ENCODE results near the gene RNGTT.
"Not testable (repeated sequence)": the region's sequence is repeated elsewhere in the genome, so short reads cannot be mapped to it uniquely, and the experiment has no call there.

RNGTT gene

GRCh38 chr6:88970301-88970700, 6.9 kb upstream of the RNGTT start:
- no peak for DNase-seq (ENCODE audit: low read depth in 2 of 2)

GRCh38 chr6:88969255-88969654, 5.8 kb upstream of the RNGTT start:
- DNase-seq (ENCODE audit: low read depth in 2 of 2) = not testable (repeated sequence)

GRCh38 chr6:88967891-88968290, 4.5 kb upstream of the RNGTT start:
- no peak for DNase-seq (ENCODE audit: low read depth in 2 of 2)

GRCh38 chr6:88965691-88966090, 2.3 kb upstream of the RNGTT start:
- no peak for DNase-seq (ENCODE audit: low read depth in 2 of 2)

- no peak for DNase-seq (ENCODE audit: low read depth in 2 of 2)
Measured at GRCh38 chr6:88964509-88964908, 1.1 kb upstream of the RNGTT start.

GRCh38 chr6:88958842-88959241, 4.6 kb downstream of the RNGTT start:
- no peak for DNase-seq (ENCODE audit: low read depth in 2 of 2)

GRCh38 chr6:88953550-88954386, 9.7 kb downstream of the RNGTT start:
- DNase-seq (ENCODE audit: low read depth in 2 of 2) = no peak

- DNase-seq (ENCODE audit: low read depth in 2 of 2) = no peak
Measured at GRCh38 chr6:88952065-88952704, 11.2 kb downstream of the RNGTT start.

- DNase-seq (ENCODE audit: low read depth in 2 of 2) = no peak
Measured at GRCh38 chr6:88945415-88946008, 17.9 kb downstream of the RNGTT start.

GRCh38 chr6:88933521-88933920, 29.9 kb downstream of the RNGTT start:
- DNase-seq (ENCODE audit: low read depth in 2 of 2) = no peak

- DNase-seq (ENCODE audit: low read depth in 2 of 2) = not testable (repeated sequence)
Measured at GRCh38 chr6:88932019-88932418, 31.4 kb downstream of the RNGTT start.

- DNase-seq (ENCODE audit: low read depth in 2 of 2) = no peak
Measured at GRCh38 chr6:88922775-88923548, 40.5 kb downstream of the RNGTT start.

- no peak for DNase-seq (ENCODE audit: low read depth in 2 of 2)
Measured at GRCh38 chr6:88921734-88922133, 41.7 kb downstream of the RNGTT start.

- DNase-seq (ENCODE audit: low read depth in 2 of 2) = no peak
Measured at GRCh38 chr6:88920774-88921733, 42.4 kb downstream of the RNGTT start.

GRCh38 chr6:88920088-88920487, 43.3 kb downstream of the RNGTT start:
- no peak for DNase-seq (ENCODE audit: low read depth in 2 of 2)

GRCh38 chr6:88919032-88919431, 44.4 kb downstream of the RNGTT start:
- no peak for DNase-seq (ENCODE audit: low read depth in 2 of 2)

- no peak for DNase-seq (ENCODE audit: low read depth in 2 of 2)
Measured at GRCh38 chr6:88916615-88917208, 46.7 kb downstream of the RNGTT start.

- DNase-seq (ENCODE audit: low read depth in 2 of 2) = no peak
Measured at GRCh38 chr6:88914895-88915598, 48.4 kb downstream of the RNGTT start.

- no peak for DNase-seq (ENCODE audit: low read depth in 2 of 2)
Measured at GRCh38 chr6:88914180-88914579, 49.2 kb downstream of the RNGTT start.

- no peak for DNase-seq (ENCODE audit: low read depth in 2 of 2)
Measured at GRCh38 chr6:88913471-88913870, 49.9 kb downstream of the RNGTT start.
